Dedifferentiated amniotic fluid mesenchymal stem cell (primary cell): ENCODE data around the gene THRAP3.

Experiments
- DNase-seq: peaks from one replicate; pipeline ENCODE4 v3.0.0-alpha.2; 2016; ENCODE audit errors: extremely low spot score

Gene THRAP3

GRCh38 chr1:36326499-36326898, 102.3 kb downstream of the THRAP3 start:
- DNase-seq, result no peak

- peak; percentile 23 for DNase-seq
These were observed 103.3 kb downstream of the THRAP3 start for GRCh38 chr1:36327421-36328087.

GRCh38 chr1:36328088-36328480, 103.8 kb downstream of the THRAP3 start:
- no peak for DNase-seq

GRCh38 chr1:36328713-36329112, 104.5 kb downstream of the THRAP3 start:
- no peak for DNase-seq

- DNase-seq, result no peak
These were observed 105.6 kb downstream of the THRAP3 start for GRCh38 chr1:36329817-36330216.

GRCh38 chr1:36330940-36331339, 106.7 kb downstream of the THRAP3 start:
- no peak for DNase-seq

GRCh38 chr1:36337830-36338229, 113.6 kb downstream of the THRAP3 start:
- no peak for DNase-seq

- DNase-seq, result no peak
These were observed 115.0 kb downstream of the THRAP3 start for GRCh38 chr1:36339215-36339614.

- no peak for DNase-seq
These were observed 115.4 kb downstream of the THRAP3 start for GRCh38 chr1:36339615-36340014.

- no peak for DNase-seq
These were observed 117.5 kb downstream of the THRAP3 start for GRCh38 chr1:36341626-36342320.

- no peak for DNase-seq
These were observed 118.4 kb downstream of the THRAP3 start for GRCh38 chr1:36342426-36343185.

- no peak for DNase-seq
These were observed 119.6 kb downstream of the THRAP3 start for GRCh38 chr1:36343651-36344394.

- DNase-seq, result no peak
These were observed 120.1 kb downstream of the THRAP3 start for GRCh38 chr1:36344395-36344680.

GRCh38 chr1:36345353-36345752, 121.1 kb downstream of the THRAP3 start:
- no peak for DNase-seq

- DNase-seq, result no peak
These were observed 122.6 kb downstream of the THRAP3 start for GRCh38 chr1:36346741-36347370.

GRCh38 chr1:36349241-36349671, 125.0 kb downstream of the THRAP3 start:
- DNase-seq, result no peak

GRCh38 chr1:36349839-36350238, 125.6 kb downstream of the THRAP3 start:
- no peak for DNase-seq

- DNase-seq, result peak; percentile 84
These were observed 126.5 kb downstream of the THRAP3 start for GRCh38 chr1:36350659-36351226.

GRCh38 chr1:36351227-36351977, 127.2 kb downstream of the THRAP3 start:
- DNase-seq, result peak; percentile 66

- no peak for DNase-seq
These were observed 128.1 kb downstream of the THRAP3 start for GRCh38 chr1:36352125-36352909.
